ENCODE results near the gene SMAD2. TPM values are rescaled to one million over a fixed set of nuclear protein-coding genes. Genes with fewer than 3 reads are reported as not detected.
A peak's percentile ranks its signal among the peaks of the same experiment; 100 is the strongest.

Gene SMAD2
- total RNA-seq (2011; cell fraction: chromatin; rRNA removed; ENCODE audit: low replicate concordance) = 38.9 and 78.1 TPM in 2 replicates
- 12.2 and 14.9 TPM in 2 replicates for total RNA-seq (2011; cell fraction: nucleolus; rRNA removed)
- total RNA-seq (2011; cell fraction: nucleoplasm; rRNA removed) = 20.8 and 37.4 TPM in 2 replicates
- total RNA-seq (2014; rRNA removed) (23.7 and 24.8 TPM in 2 replicates), total RNA-seq (2014; rRNA removed; fragmentation: Illumina TruSeq; extraction: Trizol) (49.4 and 52.6 TPM in 2 replicates), total RNA-seq (2015; rRNA removed; fragmentation: Illumina TruSeq; extraction: Trizol) (43.7 and 45.1 TPM in 2 replicates), total RNA-seq (2021) (45.1 and 49.6 TPM in 2 replicates), polyA plus RNA-seq (2011; rRNA removed) (41.4 and 47.7 TPM in 2 replicates), polyA plus RNA-seq (2014; fragmentation: Illumina TruSeq; extraction: Trizol) (31.7 and 33.7 TPM in 2 replicates), polyA plus RNA-seq (2014; fragmentation: Nextera tagmentation; extraction: Ambion mirVana) (10 to 100 TPM in 1 of 2 experiments, 1 to 10 TPM in 1; 9.2 to 16.7 TPM), polyA plus RNA-seq (2014; rRNA removed) (19.3 and 22.3 TPM in 2 replicates), polyA minus RNA-seq (2011; rRNA and poly(A)+ RNA removed) (119 and 154 TPM in 2 replicates), Bru-seq, nascent RNA (percentile 75 among the genes with signal in this experiment), BruChase-seq, experiment 1, labeled RNA remaining after a 2-hour chase (percentile 79 among the genes with signal in this experiment), BruChase-seq, experiment 2, labeled RNA remaining after a 6-hour chase (percentile 78 among the genes with signal in this experiment)
- 16.2 and 29.4 TPM in 2 replicates for polyA plus RNA-seq (2011; cell fraction: cytosol; rRNA removed)
- polyA plus RNA-seq (2011; cell fraction: nucleus; rRNA removed) = 33.2 and 68.9 TPM in 2 replicates
- 26.5 and 30.2 TPM in 2 replicates for polyA plus RNA-seq (2012)
- polyA minus RNA-seq (2011; cell fraction: cytosol; rRNA and poly(A)+ RNA removed) = 34.2 and 39.7 TPM in 2 replicates
- 16.4 and 43.1 TPM in 2 replicates for polyA minus RNA-seq (2011; cell fraction: nucleus; rRNA and poly(A)+ RNA removed)
- long read RNA-seq, experiment 1, full-length matches to known transcripts = 31 of 111 reads
- long read RNA-seq, experiment 1, partial matches to known transcripts = 32 of 111 reads
- long read RNA-seq, experiment 1, other reads (novel, unspliced or antisense) = 48 of 111 reads
- long read RNA-seq, experiment 2, full-length matches to known transcripts = 7 of 31 reads
- long read RNA-seq, experiment 2, partial matches to known transcripts = 6 of 31 reads
- long read RNA-seq, experiment 2, other reads (novel, unspliced or antisense) = 18 of 31 reads
- long read RNA-seq, experiment 3, full-length matches to known transcripts = 8 of 15 reads
- long read RNA-seq, experiment 3, partial matches to known transcripts = 1 of 15 reads
- long read RNA-seq, experiment 3, other reads (novel, unspliced or antisense) = 6 of 15 reads

GRCh38 chr18:47930199-47930930 lies at the start of gene SMAD2:
SMAD2 (minus strand) TSS chr18:47930659; CDS start chr18:47896756, 33,903 bp downstream.
- peak; percentile 57 for ATAC-seq
- CTCF ChIA-PET (ENCODE audit: low intra/inter-chr PET ratio) = no interaction called here
- in situ Hi-C loops (cut with MboI) = no loop called here
- peaks cover 47% of the 10 kb centered on the region for H3K79me2 ChIP-seq (ENCODE audit: control insufficient read depth, insufficient read depth, low read length)
- H3K4me1 ChIP-seq (replicated peaks in 1 of 2; ENCODE audit: control insufficient read depth in 2 of 2, insufficient read depth in 2 of 2, low read length in 2 of 2) = peaks cover 15 to 29% of the 10 kb centered on the region in 2 experiments
- H4K20me1 ChIP-seq (replicated peaks; ENCODE audit: control insufficient read depth, insufficient read depth, low read length) = peaks cover 4% of the 10 kb centered on the region; the same call in 1 of the 2 replicates
- DNase-seq (ENCODE audit: extremely low read depth in 1 of 4, low spot score in 3 of 4) = peak; percentile 76 to 84 (median 80)
- no peaks in the 10 kb centered on the region for H3K9me1 ChIP-seq (ENCODE audit: control insufficient read depth, insufficient read depth, low read length)
- intact Hi-C loops (cut with micrococcal nuclease) = loop anchor here (5.0 kb wide), 3 partner anchors 33 to 158 kb away; no protein-coding TSS in a partner anchor
- no peaks in the 10 kb centered on the region; the same call in 2 of the 3 replicates for H3K36me3 ChIP-seq (ENCODE audit: control insufficient read depth, insufficient read depth, low read length)
- no peaks in the 10 kb centered on the region for H3K9me3 ChIP-seq (replicated peaks; ENCODE audit: control insufficient read depth, insufficient read depth, low read depth, low read length)
- 0% methylated on average over 25 of the region's 93 CpGs for WGBS (ENCODE audit: insufficient coverage, low coverage, missing lambda C conversion rate)
- peak within 1 kb of the TSS; percentile 86 for H3K4me2 ChIP-seq (ENCODE audit: insufficient read depth, low read length)
- BruUV-seq (replicated peaks) = no TSS peak
- peak within 1 kb of the TSS; percentile 91 for H2AFZ ChIP-seq (ENCODE audit: low read depth, low read length)
- POLR2A ChIA-PET = interaction anchor here (0.5 to 1.4 kb wide), 7 partner anchors 10 to 981 kb away, joined by 3 to 5 read pairs (median 3); no protein-coding TSS in a partner anchor
- no peak for FAIRE-seq
- peak within 1 kb of the TSS; percentile 91 for H3K27ac ChIP-seq (ENCODE audit: extremely low read depth, low read depth, low read length)
- peak within 1 kb of the TSS; percentile 92 for H3K4me3 ChIP-seq
- H3K9ac ChIP-seq (ENCODE audit: insufficient read depth in 1 of 2, low read depth in 2 of 2, low read length in 2 of 2) = peak within 1 kb of the TSS; percentile 84 to 93
- H3K27me3 ChIP-seq (ENCODE audit: control insufficient read depth in 2 of 2, insufficient read depth in 2 of 2, low read length in 2 of 2) = no peaks in the 10 kb centered on the region
- TF ChIP-seq CEBPB (tag; IDR thresholded peaks at IDR 0.05) (no peak), EP400 (IDR thresholded peaks at IDR 0.05) (peak; percentile 69; the same call in 1 of the 2 replicates), SREBF1 (IDR thresholded peaks at IDR 0.05; ENCODE audit: borderline replicate concordance, low read depth, low read length) (no peak), ZNF318 (IDR thresholded peaks at IDR 0.05; ENCODE audit: borderline replicate concordance in 1 of 2, low read depth in 1 of 2) (no peak), RBBP5 (IDR thresholded peaks at IDR 0.05; ENCODE audit: borderline replicate concordance, insufficient read depth, low read length, poor library complexity, severe bottlenecking) (peak; percentile 15)
